ENCODE results near the gene ATP13A2.

Gene ATP13A2

DNA sequence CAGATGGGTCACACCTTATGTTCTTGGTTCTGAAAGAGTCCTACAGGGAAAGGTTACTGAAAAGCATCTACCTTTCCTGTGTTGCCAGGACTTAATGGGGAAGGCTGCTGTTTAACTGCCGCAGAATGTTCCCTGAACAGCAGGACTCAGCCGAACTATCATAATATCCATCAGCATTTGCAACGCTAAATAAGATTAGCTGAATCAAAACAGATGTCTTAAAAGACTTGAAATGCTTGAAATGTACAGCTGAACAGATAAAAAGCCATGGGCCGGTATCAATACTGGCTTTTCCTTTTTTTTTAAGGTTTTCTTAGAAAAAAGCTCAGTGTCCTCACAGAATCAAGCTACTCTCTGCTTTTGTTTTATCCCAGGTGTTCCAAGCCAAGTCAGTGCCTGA, 19.7 kb upstream of the ATP13A2 start:
- DNase-seq (ENCODE audit: low spot score), result no peak

DNA sequence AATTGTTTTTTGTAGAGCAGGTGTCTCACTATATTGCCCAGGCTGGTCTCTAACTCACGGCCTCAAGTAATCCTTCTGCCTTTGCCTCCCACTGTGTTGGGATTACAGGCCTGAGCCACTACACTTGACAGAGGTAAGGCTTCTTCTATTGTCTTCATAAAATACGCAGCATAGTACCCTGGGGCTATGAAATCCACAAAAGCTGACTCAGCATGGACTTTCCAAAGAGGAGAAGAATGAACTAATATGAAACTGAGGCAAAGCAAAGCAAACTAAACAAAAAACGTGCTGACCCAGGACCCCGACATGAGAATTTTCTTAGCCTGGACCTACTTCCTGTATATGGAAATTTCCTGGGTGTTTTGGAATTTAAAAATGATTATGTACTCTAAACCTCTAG, 18.5 kb upstream of the ATP13A2 start:
- DNase-seq (ENCODE audit: low spot score), result no peak

DNA sequence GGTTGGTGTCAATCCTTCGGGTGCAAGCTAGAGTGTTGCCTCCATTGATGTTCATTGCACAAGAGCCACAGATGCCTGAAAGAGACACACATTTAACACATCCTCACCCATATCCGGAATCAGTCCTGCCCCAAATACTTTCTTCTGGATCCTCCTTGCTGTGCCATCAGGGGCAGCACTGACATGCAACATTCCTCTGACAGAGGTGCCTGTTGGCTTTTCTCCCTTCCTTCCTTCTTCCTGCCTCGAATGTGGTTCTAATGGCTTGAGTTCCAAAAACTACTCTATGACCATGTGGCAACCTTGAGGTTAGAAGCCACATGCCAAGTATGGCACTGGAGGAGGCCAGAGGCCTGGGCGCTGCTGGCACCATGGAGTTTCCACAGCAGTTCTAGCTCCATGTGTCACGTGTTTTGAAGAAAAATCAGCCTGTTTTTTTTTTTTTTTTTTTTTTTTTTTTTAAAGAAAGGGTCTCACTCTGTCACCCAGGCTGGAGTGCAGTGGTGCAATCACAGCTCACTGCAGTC, 17.0 kb upstream of the ATP13A2 start:
- DNase-seq (ENCODE audit: low spot score), result no peak

DNA sequence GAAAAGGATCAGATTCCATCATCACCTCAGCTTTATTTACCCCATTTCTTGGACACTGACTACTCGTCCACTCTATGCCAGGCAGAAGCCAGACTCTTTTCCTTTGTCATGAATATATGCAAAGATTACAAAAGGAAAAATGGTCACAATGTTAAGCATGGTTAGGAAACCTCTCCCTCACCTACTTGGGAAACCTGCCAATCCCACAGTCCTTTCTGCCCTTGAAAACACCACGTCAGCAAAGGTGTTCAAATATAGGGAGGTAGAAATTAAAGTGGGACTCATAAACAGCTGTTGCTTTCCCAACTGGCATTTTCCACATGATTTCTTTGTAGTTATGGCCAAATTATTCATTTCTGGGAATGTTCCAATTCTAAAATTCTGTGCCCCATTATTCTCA, 16.2 kb upstream of the ATP13A2 start:
- no peak for DNase-seq (ENCODE audit: low spot score)

DNA sequence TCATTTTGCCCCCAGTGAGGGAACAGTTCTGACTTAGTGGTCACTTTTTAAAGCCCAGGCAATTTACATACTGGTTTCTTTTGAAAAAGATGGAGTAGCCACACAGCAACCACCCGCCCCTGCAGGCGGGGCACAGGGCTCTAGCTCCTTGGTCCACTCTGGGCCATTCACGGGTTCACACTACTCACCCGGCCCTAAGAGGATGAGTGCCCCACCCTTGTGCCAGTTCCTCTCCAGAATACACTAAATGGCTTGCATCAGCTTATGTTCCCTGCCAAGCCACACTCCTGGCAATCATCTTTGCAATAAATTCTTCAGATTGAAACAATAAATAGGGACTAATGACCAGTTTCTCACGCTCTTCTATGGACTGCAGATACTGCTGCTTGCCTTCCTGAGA, 15.7 kb upstream of the ATP13A2 start:
- DNase-seq (ENCODE audit: low spot score), result no peak

DNA sequence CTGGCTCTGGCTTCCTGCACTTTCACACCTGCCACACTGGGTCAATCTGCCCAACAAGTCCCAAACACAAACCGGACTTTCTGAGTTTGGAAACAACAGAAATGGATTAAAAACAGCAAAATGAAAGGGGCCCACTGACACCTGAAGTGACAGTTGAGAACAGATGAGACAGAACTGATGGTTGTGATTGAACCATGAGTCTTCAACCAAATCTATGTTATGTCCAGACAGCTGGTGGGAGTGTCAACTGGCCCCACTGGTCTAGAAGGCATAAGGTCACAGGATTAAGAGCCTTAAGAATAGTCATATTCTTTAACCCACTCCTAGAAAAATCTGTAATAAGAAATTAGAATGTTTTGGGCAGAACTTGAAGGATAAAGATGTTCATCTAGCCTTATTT, 13.0 kb upstream of the ATP13A2 start:
- DNase-seq (ENCODE audit: low spot score), result no peak

DNA sequence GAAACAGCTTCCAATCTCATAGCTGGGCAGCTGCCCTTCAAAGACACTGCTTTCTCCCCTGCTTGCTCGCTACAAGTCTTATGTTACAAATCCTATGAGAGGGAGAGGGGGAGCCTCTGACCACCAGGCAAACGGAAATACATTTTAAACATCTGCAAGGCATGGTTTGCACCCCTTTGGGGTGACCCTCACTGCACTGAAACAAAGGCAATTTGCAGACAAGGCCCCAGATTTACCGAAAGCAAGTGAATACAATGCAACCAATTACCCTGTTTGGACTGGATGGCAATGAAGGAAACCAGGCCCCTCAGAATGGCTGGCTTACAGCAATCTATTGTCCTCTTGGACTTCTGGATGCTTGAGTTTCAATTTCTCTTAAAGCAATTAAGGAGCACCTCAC, 11.8 kb upstream of the ATP13A2 start:
- DNase-seq (ENCODE audit: low spot score), result no peak

DNA sequence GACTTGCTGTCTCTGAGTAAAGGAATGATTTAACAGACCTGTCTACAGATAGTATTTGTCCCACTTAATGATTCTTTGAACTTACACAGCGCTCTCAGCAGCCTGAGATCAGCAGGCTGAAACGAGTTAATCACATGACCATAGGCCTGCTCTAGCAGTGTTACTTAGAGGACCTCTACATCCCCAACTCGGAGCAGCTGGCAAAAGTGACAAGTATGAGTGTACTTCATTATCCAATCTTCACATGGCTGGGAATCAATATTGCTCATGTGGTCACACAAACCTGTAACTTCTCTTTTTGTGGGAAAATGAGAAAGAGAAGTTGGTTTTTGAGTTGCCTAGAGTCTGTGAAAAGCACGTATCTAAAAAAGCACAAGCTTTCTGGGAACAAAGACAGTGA, 11.4 kb upstream of the ATP13A2 start:
- no peak for DNase-seq (ENCODE audit: low spot score)

DNA sequence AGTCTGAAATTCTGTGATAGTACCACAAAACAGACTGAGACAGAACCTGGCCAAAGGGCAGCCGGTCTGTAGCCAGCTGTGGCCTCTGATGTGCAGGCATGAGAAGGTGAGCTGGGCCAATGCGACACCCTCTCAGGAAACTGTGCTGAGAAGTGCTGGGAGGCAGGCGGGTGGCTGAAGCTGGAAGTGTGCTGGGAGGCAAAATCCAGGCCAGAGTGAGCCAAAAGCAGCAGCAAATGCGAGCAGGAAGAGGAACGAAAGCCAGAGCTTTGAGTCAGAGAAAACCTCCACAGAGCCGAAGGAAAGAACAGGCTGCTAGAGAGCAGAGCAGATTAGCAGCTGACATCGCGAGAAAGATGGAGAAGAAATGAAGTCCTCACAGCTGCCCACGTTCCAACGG, 10.2 kb upstream of the ATP13A2 start:
- DNase-seq (ENCODE audit: low spot score), result no peak

DNA sequence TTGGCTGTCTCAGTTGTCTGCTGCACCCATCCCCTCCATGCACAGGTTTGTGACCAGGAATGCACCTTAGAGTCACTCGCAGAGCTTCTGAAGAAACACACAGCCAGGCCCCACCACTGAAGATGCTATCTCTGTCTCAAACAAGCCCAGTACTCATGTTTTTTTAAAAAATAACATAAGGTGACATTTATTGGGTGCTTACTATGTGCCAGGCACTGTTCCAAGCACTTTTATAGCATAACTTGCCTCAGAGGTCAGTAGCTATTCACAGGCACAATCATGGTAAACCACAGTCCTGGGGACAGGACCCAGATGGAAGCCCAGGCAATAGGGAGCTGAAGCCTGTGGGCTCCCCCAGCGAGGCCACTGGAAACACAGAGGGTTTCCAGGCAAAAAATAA, 8.8 kb upstream of the ATP13A2 start:
- no peak for DNase-seq (ENCODE audit: low spot score)

DNA sequence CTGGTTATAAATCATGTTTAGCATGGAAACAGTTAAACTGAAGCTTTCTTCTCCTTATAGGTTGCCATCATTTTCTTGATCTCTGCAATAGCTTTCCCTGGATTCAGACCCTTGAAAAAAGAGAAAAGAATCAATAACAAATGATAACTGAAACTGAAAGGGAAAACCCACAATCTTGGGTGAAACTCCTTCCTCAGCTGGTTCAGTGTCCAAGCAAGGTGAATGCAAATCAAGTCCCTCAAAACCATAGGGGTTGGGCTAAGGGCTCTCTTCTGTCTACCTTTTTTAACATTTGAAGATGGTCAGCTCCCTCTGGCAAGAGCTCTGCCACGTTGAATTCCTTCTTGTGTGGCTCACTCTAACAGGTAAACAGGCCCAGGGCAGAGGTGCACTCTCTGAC, 7.1 kb upstream of the ATP13A2 start:
- no peak for DNase-seq (ENCODE audit: low spot score)

DNA sequence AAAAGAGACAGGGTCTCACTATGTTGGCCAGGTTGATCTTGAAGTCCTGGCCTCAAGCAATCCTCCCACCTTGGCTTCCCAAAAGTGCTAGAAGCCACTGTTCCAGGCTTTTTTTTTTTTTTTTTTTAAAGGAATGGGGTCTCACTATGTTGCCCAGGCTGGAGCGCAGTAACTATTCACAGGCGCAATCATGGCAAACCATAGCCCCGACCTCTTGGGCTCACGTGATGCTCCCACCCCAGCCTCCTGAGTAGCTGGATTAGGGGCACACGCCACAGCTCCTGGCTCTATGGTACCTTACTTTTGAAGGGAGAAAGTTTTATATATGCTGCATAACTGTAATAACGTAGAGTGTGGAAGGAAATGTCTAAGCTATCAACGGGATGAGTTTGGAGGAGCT, 5.7 kb upstream of the ATP13A2 start:
- no peak for DNase-seq (ENCODE audit: low spot score)

DNA sequence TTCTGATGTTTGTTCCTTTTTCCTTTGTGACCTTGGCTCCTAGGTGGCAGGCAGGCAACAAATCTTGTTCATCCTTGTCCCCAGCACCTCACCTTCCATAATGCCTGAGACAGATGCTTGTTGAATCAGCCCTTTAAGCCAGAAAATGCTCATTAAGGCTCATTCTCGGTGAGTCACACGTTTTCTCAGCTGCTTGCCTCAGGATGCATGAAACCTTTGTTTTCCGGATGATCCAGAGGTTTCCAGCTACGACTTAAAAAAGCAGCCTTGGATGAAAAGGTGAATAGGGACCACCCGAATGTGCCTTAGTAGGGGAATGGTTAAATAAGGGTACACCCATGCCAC, 4.6 kb upstream of the ATP13A2 start:
- no peak for DNase-seq (ENCODE audit: low spot score)

DNA sequence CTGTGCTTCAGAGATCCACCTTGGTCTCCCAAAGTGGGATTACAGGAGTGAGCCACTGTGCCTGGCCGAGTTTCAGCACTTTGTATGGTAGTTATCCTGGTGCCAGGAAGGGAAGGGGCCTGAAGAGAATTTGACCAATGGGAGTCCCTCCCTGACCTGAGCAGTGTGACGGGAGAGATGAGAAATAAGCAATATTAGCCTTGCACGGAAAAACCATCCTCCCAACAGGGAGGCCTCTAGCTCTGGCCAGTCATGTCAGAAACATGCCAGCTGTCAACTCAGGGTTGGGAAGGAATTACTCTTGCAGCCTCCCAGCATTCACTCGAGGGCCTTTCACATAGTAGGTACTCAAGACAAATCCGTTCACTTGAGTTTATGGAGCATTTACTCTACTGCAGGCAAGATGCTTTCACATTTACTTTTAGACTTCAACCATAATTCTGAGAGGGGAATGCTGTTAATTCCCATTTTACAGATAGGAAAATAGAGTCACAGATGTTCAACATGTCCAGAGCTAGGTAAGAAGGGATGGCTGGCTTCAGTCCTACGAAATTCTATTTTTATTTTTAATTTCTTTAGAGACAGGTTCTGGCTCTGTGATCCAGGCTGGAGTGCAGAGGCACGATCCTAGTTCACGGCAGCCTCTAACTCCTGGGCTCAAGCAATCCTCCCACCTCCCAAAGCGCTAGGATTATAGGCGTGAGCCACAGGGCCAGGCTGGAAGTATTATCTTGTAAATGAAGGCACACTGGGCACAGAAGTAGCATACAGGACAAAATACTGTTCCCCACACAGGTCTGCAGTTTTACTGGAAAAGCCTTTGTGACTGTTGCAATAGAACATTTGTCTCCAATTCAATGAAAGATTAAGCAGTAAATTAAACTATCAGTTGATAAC, 3.2 kb upstream of the ATP13A2 start:
- no peak for DNase-seq (ENCODE audit: low spot score)

DNA sequence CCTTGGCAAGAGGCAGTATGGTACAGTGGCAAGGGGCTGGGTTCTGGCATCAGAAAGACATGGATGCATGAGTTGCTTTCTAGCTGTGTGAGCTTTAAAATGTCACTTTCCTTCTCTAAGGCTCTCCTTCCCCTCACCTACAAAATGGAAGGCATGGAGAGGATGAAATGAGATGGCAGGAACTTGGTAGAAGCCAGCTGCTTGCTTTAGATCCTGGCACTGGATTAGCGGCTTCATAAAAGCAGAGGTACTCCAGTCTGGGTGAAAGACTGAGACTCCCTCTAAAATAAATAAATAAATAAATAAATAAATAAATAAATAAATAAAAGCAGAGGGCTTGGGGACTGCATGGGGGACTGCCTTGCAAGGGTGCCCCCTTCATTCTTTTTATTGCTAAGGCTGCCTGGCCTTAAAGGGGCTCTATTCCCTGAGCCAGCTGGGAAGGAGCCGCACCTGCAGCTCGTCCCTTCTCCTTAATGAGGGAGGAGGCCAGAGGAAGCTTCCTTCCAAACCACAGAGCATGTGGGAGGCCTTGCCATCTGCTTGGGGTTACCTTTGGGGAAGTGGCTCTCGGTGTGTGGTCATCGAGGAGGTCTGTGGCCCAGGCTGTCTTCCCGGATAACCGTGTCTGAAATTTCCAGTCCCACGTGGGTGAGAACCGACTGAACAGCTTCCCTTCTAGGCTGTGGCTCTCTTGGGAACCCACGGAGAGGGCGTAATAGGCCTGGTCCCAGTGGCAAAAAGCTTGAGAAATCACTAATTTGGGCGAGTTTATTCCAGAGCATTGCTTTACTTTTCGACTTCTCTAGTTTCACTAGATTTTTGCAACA, 2.0 kb upstream of the ATP13A2 start:
- no peak for DNase-seq (ENCODE audit: low spot score)

DNA sequence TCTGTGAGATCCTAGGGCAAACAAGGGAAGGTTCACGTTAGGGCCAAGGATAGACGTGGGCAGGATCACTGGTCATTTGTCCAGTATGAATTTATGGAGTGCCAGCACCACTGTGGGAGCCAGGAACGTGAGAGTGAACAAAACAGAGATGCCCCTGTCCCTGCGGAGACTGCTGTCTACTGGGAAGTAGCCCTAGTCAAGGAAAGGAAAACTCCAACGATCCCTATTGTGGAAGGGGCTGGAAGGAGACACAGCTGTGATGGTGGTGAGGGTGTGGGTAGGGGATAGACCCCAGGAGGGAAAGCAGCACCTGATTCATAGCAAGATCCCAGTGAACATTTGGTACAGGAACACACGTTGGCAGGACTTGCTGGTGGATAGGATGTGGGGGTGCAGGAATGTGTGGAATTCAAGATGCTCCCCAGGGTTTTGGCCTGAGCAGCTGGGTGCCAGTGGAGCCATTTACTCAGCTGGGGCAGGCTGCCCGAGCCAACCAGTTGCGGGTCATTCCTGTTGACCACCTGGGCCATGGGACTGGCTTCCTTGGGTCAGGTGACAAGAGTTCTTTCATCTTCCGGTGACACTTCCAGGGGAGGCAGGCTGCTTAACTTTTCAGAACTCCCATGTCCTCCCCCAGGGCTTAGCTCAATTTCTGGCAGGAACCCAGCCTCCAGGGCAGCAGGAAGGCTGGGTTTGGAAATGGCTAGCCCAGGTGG, 1.2 kb upstream of the ATP13A2 start:
- no peak for DNase-seq (ENCODE audit: low spot score)

DNA sequence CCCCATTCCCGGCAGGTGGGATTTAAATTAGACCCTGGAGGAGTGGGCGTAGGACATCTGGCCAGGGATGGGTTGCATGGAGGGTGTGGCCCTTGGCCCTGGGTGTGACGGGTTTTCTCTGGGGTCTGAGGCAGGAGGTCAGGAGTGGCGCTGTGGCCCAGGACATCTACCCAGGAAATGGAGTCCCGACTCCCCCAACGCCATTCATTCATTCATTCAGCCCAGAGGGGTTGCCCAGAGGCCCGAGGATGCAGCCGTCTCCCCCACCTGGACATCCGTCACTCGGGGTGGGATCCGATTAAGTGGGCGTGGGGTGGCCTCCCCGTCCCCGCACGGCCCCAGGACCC, 663 bp downstream of the ATP13A2 start:
- DNase-seq (ENCODE audit: low spot score), result no peak

DNA sequence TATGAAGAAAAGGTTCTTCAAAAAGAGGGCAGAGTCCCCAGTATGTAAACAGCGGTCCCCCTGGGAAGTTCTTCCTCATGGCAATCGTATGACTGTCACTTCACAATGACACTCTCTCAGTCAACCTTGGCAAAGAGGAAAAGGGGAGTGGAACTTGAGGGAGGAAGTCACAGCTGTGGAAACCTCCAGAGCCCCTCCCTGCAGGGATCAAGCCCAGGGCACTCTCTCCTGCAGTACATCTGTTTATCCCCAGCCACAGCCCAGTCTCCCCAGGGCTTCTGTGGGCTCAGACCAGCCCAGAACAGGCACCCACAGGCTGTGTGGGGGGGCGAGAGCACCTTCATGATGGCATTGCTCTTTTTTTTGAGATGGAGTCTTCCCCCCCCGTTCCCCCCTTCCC, 2.0 kb downstream of the ATP13A2 start:
- DNase-seq (ENCODE audit: low spot score), result no peak

DNA sequence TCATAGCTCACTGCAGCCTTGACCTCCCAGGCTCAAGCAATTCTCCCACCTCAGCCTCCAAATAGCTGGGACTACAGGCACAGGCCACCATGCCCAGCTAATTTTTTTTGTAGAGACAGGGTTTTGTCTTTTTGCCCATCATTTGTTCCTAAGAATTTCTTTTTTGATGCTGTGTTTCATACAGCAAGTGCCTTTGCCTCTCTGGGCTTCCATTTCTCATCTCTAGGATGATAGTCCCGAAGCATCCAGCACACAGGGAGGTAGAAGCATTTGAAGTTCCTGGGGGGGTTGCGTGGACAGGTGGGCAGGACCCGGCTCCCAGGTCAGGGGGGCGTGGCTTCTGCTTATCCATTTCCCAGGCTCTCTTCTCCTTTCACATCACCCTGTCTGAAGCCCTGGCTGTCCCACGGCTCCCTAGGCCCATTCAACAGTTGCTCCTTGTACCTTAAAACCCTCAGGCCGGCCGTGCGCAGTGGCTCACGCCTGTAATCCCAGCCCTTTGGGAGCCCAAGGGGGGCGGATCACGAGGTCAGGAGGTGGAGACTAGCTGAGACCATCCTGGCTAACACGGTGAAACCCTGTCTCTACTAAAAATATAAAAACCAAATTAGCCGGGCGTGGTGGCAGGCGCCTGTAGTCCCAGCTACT, 3.4 kb downstream of the ATP13A2 start:
- DNase-seq (ENCODE audit: low spot score), result no peak

DNA sequence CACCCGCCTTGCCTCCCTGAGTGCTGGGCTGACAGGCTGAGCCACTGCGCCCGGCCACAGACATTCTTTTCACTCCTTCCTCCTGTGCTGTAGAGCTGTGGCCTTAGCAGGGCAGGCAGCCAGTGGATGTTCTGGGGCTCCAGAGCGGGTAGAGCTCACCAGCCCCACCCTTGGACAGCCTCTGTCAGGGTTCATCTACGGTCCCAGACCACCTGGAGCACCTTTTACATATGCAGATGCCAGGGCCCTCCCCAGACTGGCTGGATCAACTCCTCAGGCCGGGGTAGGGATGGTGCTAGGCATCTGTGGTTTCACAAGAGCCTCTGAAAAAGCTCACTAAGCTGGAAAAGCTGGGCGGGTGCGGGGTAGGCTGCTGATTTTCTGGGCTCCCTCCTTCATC, 4.6 kb downstream of the ATP13A2 start:
- DNase-seq (ENCODE audit: low spot score), result no peak

DNA sequence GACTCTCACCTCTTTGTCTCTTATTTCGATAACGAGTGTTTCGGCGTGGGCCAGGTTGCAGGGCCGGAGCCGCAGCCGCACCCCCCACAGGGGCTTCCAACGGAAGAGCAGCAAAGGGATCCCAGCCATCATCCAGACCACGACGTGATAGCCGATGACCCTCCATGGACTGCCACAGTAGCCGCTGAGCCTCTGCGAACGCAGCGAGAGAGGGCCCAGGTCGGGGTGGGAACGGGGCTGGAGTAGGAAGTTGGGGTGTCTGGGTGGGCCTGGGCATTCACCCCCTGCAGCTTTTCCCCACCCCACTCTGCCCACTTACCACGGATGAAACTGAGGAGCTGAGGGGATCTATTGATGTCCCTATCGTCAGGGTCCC, 6.4 kb downstream of the ATP13A2 start:
- no peak for DNase-seq (ENCODE audit: low spot score)

All from activated CD4-positive, alpha-beta T cell treated with anti-CD3 and anti-CD28 coated beads, Interleukin-2, Interleukin-4, amounts not matched to agents 100 ng/mL and 50 ng/mL, durations not matched to agents 16 hours and 8 hours (primary cell).